Naive thymus-derived CD4-positive, alpha-beta T cell (primary cell): Measurements from ENCODE around the gene CNN3. TPM values are rescaled to one million over a fixed set of nuclear protein-coding genes. Genes with fewer than 3 reads are reported as not detected.
A peak's percentile ranks its signal among the peaks of the same experiment; 100 is the strongest.

Source experiments
- ATAC-seq: fragments of 150-1000 bp; cut with Tn5 transposase; 2 replicates; pipeline ENCODE4 v1.10.0; 2021; ENCODE audit warnings: mild to moderate bottlenecking, moderate library complexity
- CTCF ChIA-PET: fragments of 350-600 bp; sonication (Branson Sonifier 250); formaldehyde crosslinking; loops from one replicate; lab custom pipeline; 2021; ENCODE audit warnings: antibody characterized with exemption; lab: Charles Lee
- POLR2A ChIA-PET: fragments of 350-600 bp; sonication (Branson Sonifier 250); formaldehyde crosslinking; loops from one replicate; lab custom pipeline; 2021; ENCODE audit warnings: antibody characterized with exemption, inconsistent platforms; lab: Charles Lee
- DNase-seq, 9 donors: peaks; one replicate each; pipeline versions ENCODE4 v3.0.0 to v3.0.0-alpha.2; 2020 to 2022; ENCODE audit warnings: mixed read lengths in 1 of 9
- H3K27ac ChIP-seq: one replicate; pipeline ENCODE4 v1.7.0; 2013; ENCODE audit warnings: mild to moderate bottlenecking, low read depth, low read length, moderate library complexity
- H3K27me3 ChIP-seq, 2 donors: one replicate each; pipeline ENCODE4 v1.7.0; 2013; ENCODE audit warnings: low read length in 2 of 2, mild to moderate bottlenecking in 2 of 2, moderate library complexity in 2 of 2; ENCODE audit not compliant: control insufficient read depth in 2 of 2, insufficient read depth in 2 of 2
- H3K36me3 ChIP-seq, 3 experiments: 1 replicate in 2 of 3; 2 replicates in 1 of 3; pipeline ENCODE4 v1.7.0; 2013; ENCODE audit warnings: low read length in 3 of 3, mild to moderate bottlenecking in 3 of 3, moderate library complexity in 1 of 3; ENCODE audit not compliant: insufficient read depth in 3 of 3, control insufficient read depth in 2 of 3
- H3K4me1 ChIP-seq, 2 donors: one replicate each; pipeline ENCODE4 v1.7.0; 2013; ENCODE audit warnings: low read length in 2 of 2, mild to moderate bottlenecking in 2 of 2, moderate library complexity in 1 of 2; ENCODE audit not compliant: control insufficient read depth in 2 of 2, insufficient read depth in 2 of 2
- H3K4me3 ChIP-seq: 2 replicates; pipeline ENCODE4 v1.7.0; 2013; ENCODE audit warnings: mild to moderate bottlenecking, low read length
- H3K9me3 ChIP-seq, 3 experiments: 1 replicate in 2 of 3; 2 replicates in 1 of 3; pipeline ENCODE4 v1.7.0; 2013; ENCODE audit warnings: low read length in 3 of 3; ENCODE audit not compliant: control insufficient read depth in 2 of 3
- H3K27ac Mint-ChIP-seq, 9 donors: one replicate each; pipeline ENCODE4 v1.8.0; 2020 to 2022; ENCODE audit warnings: mixed read lengths in 9 of 9, mild to moderate bottlenecking in 8 of 9, moderate library complexity in 5 of 9, inconsistent platforms in 2 of 9
- H3K27me3 Mint-ChIP-seq, 5 donors: one replicate each; pipeline ENCODE4 v1.8.0; 2021 to 2022; ENCODE audit warnings: mixed read lengths in 5 of 5, mild to moderate bottlenecking in 1 of 5
- H3K36me3 Mint-ChIP-seq, 5 donors: one replicate each; pipeline ENCODE4 v1.8.0; 2020 to 2022; ENCODE audit warnings: mixed read lengths in 5 of 5, mild to moderate bottlenecking in 3 of 5, inconsistent platforms in 1 of 5
- H3K4me1 Mint-ChIP-seq, 7 donors: one replicate each; pipeline ENCODE4 v1.8.0; 2020 to 2022; ENCODE audit warnings: mixed read lengths in 7 of 7, mild to moderate bottlenecking in 3 of 7, inconsistent platforms in 1 of 7
- H3K4me3 Mint-ChIP-seq, 10 donors: one replicate each; pipeline ENCODE4 v1.8.0; 2020 to 2022; ENCODE audit warnings: mild to moderate bottlenecking in 10 of 10, mixed read lengths in 10 of 10, moderate library complexity in 6 of 10, inconsistent platforms in 2 of 10
- H3K9me3 Mint-ChIP-seq, 11 donors: one replicate each; pipeline ENCODE4 v1.8.0; 2020 to 2022; ENCODE audit warnings: mixed read lengths in 11 of 11, mild to moderate bottlenecking in 4 of 11, inconsistent platforms in 1 of 11, moderate library complexity in 1 of 11
- intact Hi-C, 2 donors: fragments of 100-400 bp; cut with micrococcal nuclease; formaldehyde crosslinking; loops; one replicate each; pipeline ENCODE4 v1.15.1; 2023
- polyA plus RNA-seq, 2 donors: library from polyadenylated mRNA; unstranded; fragments of 300-500 nt; fragmentation: Illumina TruSeq; gene quantifications; one replicate each; pipeline ENCODE4 v1.2.3, GENCODE V29; 2021
- total RNA-seq, 6 experiments: library from RNA in 5 of 6; stranded (reverse) in 5 of 6; gene quantifications; 1 replicate in 5 of 6; 2 replicates in 1 of 6; pipeline ENCODE4 v1.2.3 and lab custom pipeline; 2021 to 2026

CNN3 gene
- total and polyA plus RNA-seq, 7 experiments from 2014 or later = 4.4 to 18.2 (median 11.7) TPM

DNA sequence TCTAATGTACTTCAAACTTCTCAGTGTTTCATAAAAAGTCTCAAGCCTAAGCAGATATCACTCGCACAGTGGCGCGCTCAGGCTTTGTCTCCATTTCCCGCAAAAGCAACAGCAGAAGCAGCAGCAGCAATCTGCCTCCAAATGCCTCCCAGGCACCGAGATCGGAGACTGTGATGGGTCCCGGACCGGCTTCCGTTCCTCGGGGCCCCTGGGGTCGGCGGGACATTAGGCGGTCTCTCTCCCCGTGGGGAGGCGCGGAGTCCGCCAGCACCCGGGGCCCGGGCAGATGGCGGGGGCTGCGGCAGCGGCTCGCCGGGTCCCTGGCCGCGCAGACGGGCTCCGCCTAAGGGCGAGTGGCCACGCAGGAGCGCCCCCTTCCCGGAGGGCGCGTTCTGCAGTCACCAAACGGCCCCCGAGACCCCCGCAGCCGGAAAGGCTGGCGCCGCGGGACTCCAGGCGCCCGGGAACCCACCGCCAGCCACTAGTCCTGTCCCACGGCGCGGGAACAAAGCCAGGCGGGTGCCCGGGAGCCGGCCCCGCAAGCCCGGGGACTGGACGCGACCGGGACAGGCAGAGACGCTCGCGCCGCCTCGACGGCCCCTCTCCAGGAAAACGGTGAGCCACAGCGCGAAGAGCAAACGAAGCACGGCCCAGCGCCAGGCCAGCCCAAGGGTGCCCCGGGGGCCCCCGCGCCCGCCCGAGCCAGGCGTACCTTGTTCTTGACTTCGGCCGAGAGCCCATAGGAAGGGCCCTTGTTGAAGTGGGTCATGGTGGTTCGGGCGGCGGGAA lies 590 bp downstream of the CNN3 start:
- Mint-ChIP-seq H3K36me3 (peaks cover 0 to 4% (median 0%) of the 10 kb centered on the region in 5 donors), H3K4me1 (peaks cover 12 to 38% (median 34%) of the 10 kb centered on the region in 7 donors), H3K9me3 (no peaks in the 10 kb centered on the region), H3K4me3 (peak overlapping the region; percentile 87 to 97 (median 92)), H3K27ac (peak overlapping the region in 7 of 9 donors; percentile 24 to 75 (median 57)), H3K27me3 (peaks cover 18 to 57% (median 26%) of the 10 kb centered on the region in 5 donors)
- H3K27ac ChIP-seq = peak overlapping the region; percentile 63
- no peaks in the 10 kb centered on the region for H3K9me3 ChIP-seq
- H3K4me3 ChIP-seq = peak overlapping the region; percentile 39
- no peaks in the 10 kb centered on the region for H3K4me1 ChIP-seq
- intact Hi-C loops = loop anchor here (1.0 to 10.0 kb wide), 7 partner anchors 36 to 1080 kb away; partner anchors contain the start of gene ALG14 (in 1 of the 2)
- H3K36me3 ChIP-seq = no peaks in the 10 kb centered on the region
- POLR2A ChIA-PET = no interaction called here
- CTCF ChIA-PET = no interaction called here
- no peaks in the 10 kb centered on the region for H3K27me3 ChIP-seq
- ATAC-seq (peak; percentile 30), DNase-seq (peak; percentile 23 to 50 (median 40))

DNA sequence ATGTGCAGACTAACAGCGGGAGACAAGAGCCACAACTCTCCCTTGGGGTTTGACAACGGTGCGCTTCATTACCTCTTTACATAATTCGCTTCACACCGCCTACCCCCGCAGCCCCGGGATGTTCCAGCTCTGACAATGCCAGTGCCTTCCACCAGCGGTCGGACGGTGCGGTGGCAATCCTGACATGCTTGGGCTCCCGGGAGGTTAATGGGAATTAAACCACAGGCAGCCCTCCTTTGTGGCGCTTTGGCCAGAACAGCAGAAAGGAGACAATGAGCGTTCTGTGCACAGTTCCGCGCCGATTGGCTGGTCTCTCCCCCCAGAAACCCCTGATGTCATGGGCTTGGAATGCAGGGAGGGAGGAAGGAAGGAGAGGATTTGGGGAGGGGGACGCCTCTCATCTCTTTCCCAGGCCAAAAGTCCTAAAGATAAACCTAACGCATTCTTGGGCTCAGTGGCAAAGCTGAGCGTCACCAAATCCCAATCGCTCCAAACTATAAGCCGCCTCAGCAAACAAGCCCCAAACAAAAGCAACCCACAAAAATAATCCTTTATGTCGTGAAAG lies 1.3 kb downstream of the CNN3 start:
- Histone ChIP-seq H3K4me1 (no peaks in the 10 kb centered on the region), H3K36me3 (no peaks in the 10 kb centered on the region), H3K4me3 (peak overlapping the region; percentile 39), H3K9me3 (no peaks in the 10 kb centered on the region), H3K27me3 (no peaks in the 10 kb centered on the region), H3K27ac (peak overlapping the region; percentile 63)
- Mint-ChIP-seq H3K27ac (peak overlapping the region in 8 of 9 donors; percentile 24 to 75 (median 53)), H3K9me3 (no peaks in the 10 kb centered on the region), H3K4me3 (peak overlapping the region; percentile 87 to 97 (median 92)), H3K36me3 (peaks cover 0 to 4% (median 0%) of the 10 kb centered on the region in 5 donors), H3K4me1 (peaks cover 12 to 38% (median 34%) of the 10 kb centered on the region in 7 donors), H3K27me3 (peaks cover 18 to 61% (median 26%) of the 10 kb centered on the region in 5 donors)
- ChIA-PET POLR2A (no interaction called here), CTCF (interaction anchor here (0.6 kb wide), 1 partner anchor 66 kb away, joined by 3 read pairs; no protein-coding TSS in a partner anchor)
- intact Hi-C loops = loop anchor here (1.0 to 10.0 kb wide), 7 partner anchors 37 to 1079 kb away; partner anchors contain the start of gene ALG14 (in 1 of the 2)
- DNase-seq = peak in 1 of 9 donors; percentile 2
- no peak for ATAC-seq

DNA sequence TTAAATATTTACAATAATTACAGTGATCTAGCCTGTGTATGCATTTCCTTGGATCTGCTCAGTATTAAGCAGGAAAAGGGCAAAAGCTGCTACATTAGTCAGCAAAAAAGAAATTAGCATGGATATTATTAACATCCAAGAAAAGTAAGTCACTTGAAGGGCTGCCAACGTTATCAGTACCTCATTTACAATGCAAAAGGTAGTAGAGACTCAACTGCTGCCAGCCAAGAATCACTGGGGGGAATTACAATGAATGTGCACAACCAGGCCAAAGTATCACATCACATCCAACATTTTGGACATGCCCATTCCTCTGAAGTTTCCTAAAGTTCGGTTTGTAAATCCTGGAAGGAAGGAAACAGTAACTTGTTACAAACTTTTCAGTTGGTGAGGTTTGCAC lies 1.9 kb downstream of the CNN3 start:
- peaks cover 12 to 38% (median 34%) of the 10 kb centered on the region in 7 donors for H3K4me1 Mint-ChIP-seq
- Histone ChIP-seq H3K4me1 (no peaks in the 10 kb centered on the region), H3K27me3 (no peaks in the 10 kb centered on the region), H3K27ac (no peak overlapping the region), H3K4me3 (no peak overlapping the region), H3K9me3 (no peaks in the 10 kb centered on the region), H3K36me3 (no peaks in the 10 kb centered on the region)
- H3K27ac Mint-ChIP-seq = peak overlapping the region in 1 of 9 donors; percentile 31
- H3K36me3 Mint-ChIP-seq = peaks cover 0 to 4% (median 0%) of the 10 kb centered on the region in 5 donors
- H3K4me3 Mint-ChIP-seq = peak overlapping the region; percentile 6 to 97 (median 92)
- intact Hi-C loops = loop anchor here in 1 of 2 donors (10.0 kb wide), 1 partner anchor 70 kb away; no protein-coding TSS in a partner anchor
- ATAC-seq = no peak
- no peaks in the 10 kb centered on the region for H3K9me3 Mint-ChIP-seq
- POLR2A ChIA-PET = no interaction called here
- CTCF ChIA-PET = interaction anchor here (0.6 to 1.4 kb wide), 2 partner anchors 10 to 67 kb away, joined by 3 read pairs; no protein-coding TSS in a partner anchor
- DNase-seq = no peak
- H3K27me3 Mint-ChIP-seq = peaks cover 18 to 54% (median 26%) of the 10 kb centered on the region in 5 donors

DNA sequence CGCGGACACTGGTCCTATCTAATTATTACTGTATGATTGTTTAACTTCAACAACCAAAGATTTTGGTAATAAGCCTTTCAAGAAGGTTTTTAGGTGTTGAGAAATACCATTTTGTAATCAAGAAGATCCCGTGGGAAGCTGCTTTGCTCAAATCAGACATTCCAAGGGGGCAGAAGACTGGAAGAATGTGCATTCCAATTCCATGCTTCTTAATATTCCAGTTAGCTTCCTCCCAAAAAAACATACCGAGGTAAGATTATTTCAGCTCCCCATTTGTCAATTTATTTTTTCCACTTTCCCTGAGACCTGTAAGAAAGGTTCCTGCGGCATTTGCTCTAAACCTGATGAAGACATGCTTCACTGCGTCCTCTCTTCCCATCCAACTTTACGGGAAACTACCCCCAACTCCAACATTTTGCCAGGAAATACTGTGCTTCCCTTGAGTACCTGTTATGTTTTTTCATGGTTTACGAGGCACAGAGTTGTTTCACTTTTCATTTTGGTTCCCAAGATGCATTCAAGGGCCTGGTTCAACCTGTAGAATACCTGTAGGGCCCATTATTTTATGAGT lies 4.1 kb downstream of the CNN3 start:
- Histone ChIP-seq H3K27me3 (no peaks in the 10 kb centered on the region), H3K9me3 (no peaks in the 10 kb centered on the region), H3K4me3 (no peak overlapping the region), H3K4me1 (no peaks in the 10 kb centered on the region), H3K27ac (no peak overlapping the region), H3K36me3 (no peaks in the 10 kb centered on the region)
- Mint-ChIP-seq H3K4me1 (peaks cover 14 to 39% (median 24%) of the 10 kb centered on the region in 7 donors), H3K27me3 (peaks cover 18 to 41% (median 26%) of the 10 kb centered on the region in 5 donors), H3K36me3 (peaks cover 0 to 4% (median 0%) of the 10 kb centered on the region in 5 donors), H3K27ac (peak overlapping the region in 1 of 9 donors; percentile 46), H3K4me3 (peak overlapping the region in 3 of 10 donors; percentile 20 to 25 (median 22)), H3K9me3 (peaks cover 0 to 1% (median 0%) of the 10 kb centered on the region in 11 donors)
- ATAC-seq = no peak
- no peak for DNase-seq
- intact Hi-C loops = loop anchor here in 1 of 2 donors (10.0 kb wide), 1 partner anchor 68 kb away; no protein-coding TSS in a partner anchor
- POLR2A ChIA-PET = interaction anchor here (0.7 kb wide), 2 partner anchors 13 to 31 kb away, joined by 3 read pairs; no protein-coding TSS in a partner anchor
- CTCF ChIA-PET = interaction anchor here (0.8 kb wide), 1 partner anchor 68 kb away, joined by 4 read pairs; no protein-coding TSS in a partner anchor

DNA sequence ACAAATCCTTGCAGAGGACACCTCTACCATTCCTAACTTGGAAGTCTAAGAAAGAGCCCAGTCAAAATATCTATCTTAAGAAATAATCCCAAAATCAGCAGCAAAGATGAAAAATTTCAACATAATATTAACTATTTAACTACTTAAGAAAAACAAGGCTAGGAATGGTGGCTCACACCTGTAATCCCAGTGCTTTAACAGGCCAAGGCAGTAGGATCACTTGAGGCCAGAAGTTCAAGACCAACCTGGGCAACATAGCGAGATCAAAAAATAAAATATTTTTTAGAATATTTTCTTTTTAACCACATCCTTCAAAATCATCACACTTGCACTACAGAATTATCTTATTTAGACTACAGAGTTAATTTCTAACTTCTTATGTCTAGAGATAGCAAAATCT lies 4.9 kb downstream of the CNN3 start:
- peaks cover 0 to 4% (median 0%) of the 10 kb centered on the region in 5 donors for H3K36me3 Mint-ChIP-seq
- H3K27me3 Mint-ChIP-seq = peaks cover 18 to 36% (median 22%) of the 10 kb centered on the region in 5 donors
- H3K4me3 Mint-ChIP-seq = no peak overlapping the region
- no peaks in the 10 kb centered on the region for H3K9me3 ChIP-seq
- no peaks in the 10 kb centered on the region for H3K36me3 ChIP-seq
- peaks cover 0 to 1% (median 0%) of the 10 kb centered on the region in 11 donors for H3K9me3 Mint-ChIP-seq
- no peak for DNase-seq
- no peak for ATAC-seq
- H3K27ac ChIP-seq = no peak overlapping the region
- CTCF ChIA-PET = no interaction called here
- peak overlapping the region in 1 of 9 donors; percentile 8 for H3K27ac Mint-ChIP-seq
- H3K4me1 Mint-ChIP-seq = peaks cover 9 to 34% (median 18%) of the 10 kb centered on the region in 7 donors
- no peak overlapping the region for H3K4me3 ChIP-seq
- POLR2A ChIA-PET = no interaction called here
- H3K27me3 ChIP-seq = no peaks in the 10 kb centered on the region
- no peaks in the 10 kb centered on the region for H3K4me1 ChIP-seq
- intact Hi-C loops = loop anchor here in 1 of 2 donors (10.0 kb wide), 1 partner anchor 67 kb away; no protein-coding TSS in a partner anchor

DNA sequence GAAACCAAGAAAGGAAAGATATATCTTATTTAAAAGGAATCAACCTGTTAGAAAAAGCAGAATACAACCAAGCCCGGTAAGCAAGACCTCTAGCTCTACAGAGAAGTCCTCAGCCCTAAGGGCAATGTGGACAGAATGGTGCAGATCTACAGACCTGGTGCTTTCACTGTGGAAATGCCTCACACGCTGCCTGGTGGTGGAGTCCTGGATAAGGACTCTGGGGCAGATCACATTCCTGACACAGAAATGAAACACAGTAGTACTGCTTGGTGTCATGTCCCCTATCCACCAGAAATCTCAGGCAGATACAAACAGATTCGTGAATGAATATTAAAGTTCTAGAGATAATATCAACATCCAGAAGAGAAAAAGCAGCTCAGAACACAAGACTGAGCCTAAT lies 6.8 kb downstream of the CNN3 start:
- Histone ChIP-seq H3K9me3 (no peaks in the 10 kb centered on the region), H3K27ac (no peak overlapping the region), H3K4me3 (no peak overlapping the region), H3K36me3 (no peaks in the 10 kb centered on the region), H3K4me1 (no peaks in the 10 kb centered on the region), H3K27me3 (no peaks in the 10 kb centered on the region)
- peaks cover 6 to 23% (median 7%) of the 10 kb centered on the region in 7 donors for H3K4me1 Mint-ChIP-seq
- H3K36me3 Mint-ChIP-seq = peaks cover 0 to 5% (median 4%) of the 10 kb centered on the region in 5 donors
- DNase-seq (no peak), ATAC-seq (no peak)
- H3K4me3 Mint-ChIP-seq = no peak overlapping the region
- H3K27ac Mint-ChIP-seq = peak overlapping the region in 1 of 9 donors; percentile 13
- intact Hi-C loops = loop anchor here in 1 of 2 donors (10.0 kb wide), 1 partner anchor 65 kb away; no protein-coding TSS in a partner anchor
- CTCF ChIA-PET = no interaction called here
- POLR2A ChIA-PET = interaction anchor here (1.2 kb wide), 1 partner anchor 10 kb away, joined by 3 read pairs; no protein-coding TSS in a partner anchor
- H3K9me3 Mint-ChIP-seq = peaks cover 0 to 1% (median 0%) of the 10 kb centered on the region in 11 donors
- H3K27me3 Mint-ChIP-seq = peaks cover 13 to 30% (median 16%) of the 10 kb centered on the region in 5 donors
